ENCODE results near the gene ZBTB21.

ZBTB21 gene

GRCh38 chr21:41973427-41973831 is 36.7 kb downstream of the ZBTB21 start:
- no peak for DNase-seq (ENCODE audit: low read depth)
- TF ChIP-seq POLR2A (IDR thresholded peaks at IDR 0.05; ENCODE audit: extremely low read depth, insufficient read length), result no peak
- H3K4me3 ChIP-seq (ENCODE audit: low read depth, low read length), result no peak overlapping the region

- H3K4me3 ChIP-seq (ENCODE audit: low read depth, low read length), result no peak overlapping the region
- TF ChIP-seq POLR2A (IDR thresholded peaks at IDR 0.05; ENCODE audit: extremely low read depth, insufficient read length), result no peak
- no peak for DNase-seq (ENCODE audit: low read depth)
Observed at GRCh38 chr21:41972511-41973205, 37.5 kb downstream of the ZBTB21 start.

- no peak overlapping the region for H3K4me3 ChIP-seq (ENCODE audit: low read depth, low read length)
- TF ChIP-seq POLR2A (IDR thresholded peaks at IDR 0.05; ENCODE audit: extremely low read depth, insufficient read length), result no peak
- TF ChIP-seq MAX (IDR thresholded peaks at IDR 0.05; ENCODE audit: low read depth, low read length), result no peak
- TF ChIP-seq MYC (IDR thresholded peaks at IDR 0.05; ENCODE audit: low read depth, low read length), result no peak
- TF ChIP-seq CTCF (IDR thresholded peaks at IDR 0.05; ENCODE audit: low read depth, low read length), result no peak
Observed at GRCh38 chr21:41971891-41972290, 38.3 kb downstream of the ZBTB21 start.

GRCh38 chr21:41970751-41971653 is 39.2 kb downstream of the ZBTB21 start:
- no peak overlapping the region for H3K4me3 ChIP-seq (ENCODE audit: low read depth, low read length)
- DNase-seq (ENCODE audit: low read depth), result no peak
- TF ChIP-seq MYC (IDR thresholded peaks at IDR 0.05; ENCODE audit: low read depth, low read length) (no peak), CTCF (IDR thresholded peaks at IDR 0.05; ENCODE audit: low read depth, low read length) (no peak)

More at GRCh38 chr21:41971891-41972290, 38.3 kb downstream of the ZBTB21 start:
- no peak for DNase-seq (ENCODE audit: low read depth)

- no peak overlapping the region for H3K4me3 ChIP-seq (ENCODE audit: low read depth, low read length)
- no peak for DNase-seq (ENCODE audit: low read depth)
- TF ChIP-seq MYC (IDR thresholded peaks at IDR 0.05; ENCODE audit: low read depth, low read length) (no peak), CTCF (IDR thresholded peaks at IDR 0.05; ENCODE audit: low read depth, low read length) (no peak), POLR2A (IDR thresholded peaks at IDR 0.05; ENCODE audit: extremely low read depth, insufficient read length) (no peak), MAX (IDR thresholded peaks at IDR 0.05; ENCODE audit: low read depth, low read length) (no peak)
Observed at GRCh38 chr21:41970106-41970391, 40.1 kb downstream of the ZBTB21 start.

GRCh38 chr21:41967708-41968107 is 42.5 kb downstream of the ZBTB21 start:
- no peak overlapping the region for H3K4me3 ChIP-seq (ENCODE audit: low read depth, low read length)
- TF ChIP-seq MYC (IDR thresholded peaks at IDR 0.05; ENCODE audit: low read depth, low read length) (no peak), POLR2A (IDR thresholded peaks at IDR 0.05; ENCODE audit: extremely low read depth, insufficient read length) (no peak), CTCF (IDR thresholded peaks at IDR 0.05; ENCODE audit: low read depth, low read length) (no peak), MAX (IDR thresholded peaks at IDR 0.05; ENCODE audit: low read depth, low read length) (no peak)
- no peak for DNase-seq (ENCODE audit: low read depth)
